Endothelial cell of umbilical vein (primary cell): ENCODE results near the gene EPHA4. TPM values are rescaled to one million over a fixed set of nuclear protein-coding genes. Genes with fewer than 3 reads are reported as not detected.

Experiments
- BruUV-seq: library from RNA; stranded (reverse); fragments of 400-500 nt; replicated peaks from 2 replicates; lab custom pipeline; 2021; lab: Mats Ljungman, UMichigan
- CTCF ChIA-PET: fragments of 300-600, 350-600 bp; sonication (Branson Sonifier 250); formaldehyde crosslinking; loops from one replicate; lab custom pipeline; 2021; ENCODE audit warnings: antibody characterized with exemption, inconsistent platforms; lab: Charles Lee
- POLR2A ChIA-PET: fragments of 300-600, 350-600 bp; sonication (Branson Sonifier 250); formaldehyde crosslinking; loops from one replicate; lab custom pipeline; 2021; ENCODE audit warnings: antibody characterized with exemption, inconsistent platforms; lab: Charles Lee
- DNase-seq: peaks from one replicate; pipeline ENCODE4 v3.0.0-alpha.2; 2011; ENCODE audit warnings: low read depth, low spot score
- FAIRE-seq: peaks from 2 replicates; lab custom pipeline; 2011; peaks lifted over from hg19 to GRCh38; lab: Jason Lieb, UNC
- H2AFZ ChIP-seq: 2 replicates; pipeline ENCODE4 v1.6.0; 2012; ENCODE audit warnings: low read depth, low read length, control low read depth, inconsistent platforms
- H3K27ac ChIP-seq: 2 replicates; pipeline ENCODE4 v1.5.1; 2011; ENCODE audit warnings: low read depth, mild to moderate bottlenecking, control low read depth, low read length, moderate library complexity; ENCODE audit not compliant: insufficient read depth
- H3K27me3 ChIP-seq, 2 experiments: 2 replicates each; pipeline versions ENCODE4 v1.6.0 to v1.6.1; 2011; ENCODE audit warnings: low read length in 2 of 2, mixed read lengths in 1 of 2; ENCODE audit not compliant: control insufficient read depth in 2 of 2, insufficient read depth in 2 of 2
- H3K36me3 ChIP-seq, 2 experiments: 2 replicates in 1 of 2; 3 replicates in 1 of 2; pipeline ENCODE4 v1.5.1; 2011; ENCODE audit warnings: low read length in 2 of 2, mild to moderate bottlenecking in 1 of 2, moderate library complexity in 1 of 2; ENCODE audit not compliant: control insufficient read depth in 2 of 2, insufficient read depth in 2 of 2; ENCODE audit errors: extremely low read depth in 1 of 2
- H3K4me1 ChIP-seq: 3 replicates; pipeline ENCODE4 v1.5.1; 2011; ENCODE audit warnings: mild to moderate bottlenecking, low read length; ENCODE audit not compliant: control insufficient read depth, insufficient read depth; ENCODE audit errors: extremely low read depth
- H3K4me2 ChIP-seq: 2 replicates; pipeline ENCODE4 v1.6.1; 2011; ENCODE audit warnings: low read length, control low read depth, mixed read lengths; ENCODE audit not compliant: insufficient read depth
- H3K4me3 ChIP-seq, 3 experiments: fragments of 200-600 bp in 1 of 3; sonication (generic), shearing (Covaris generic) in 1 of 3; replicated peaks in 1 of 3; 2 replicates each; pipeline ENCODE4 v1.5.1; 2011 to 2016; ENCODE audit warnings: control low read depth in 3 of 3, low read length in 3 of 3, mild to moderate bottlenecking in 2 of 3, inconsistent platforms in 1 of 3, low read depth in 1 of 3, moderate library complexity in 1 of 3; ENCODE audit not compliant: insufficient read depth in 1 of 3
- H3K79me2 ChIP-seq: 2 replicates; pipeline ENCODE4 v1.6.0; 2012; ENCODE audit warnings: low read length, inconsistent platforms; ENCODE audit not compliant: control insufficient read depth, insufficient read depth
- H3K9ac ChIP-seq: replicated peaks from 2 replicates; pipeline ENCODE3; 2011; ENCODE audit warnings: low read length, control low read depth; ENCODE audit not compliant: insufficient read depth; ENCODE audit errors: extremely low read depth
- H3K9me1 ChIP-seq: replicated peaks from 3 replicates; pipeline ENCODE4 v1.6.0; 2011; ENCODE audit warnings: mild to moderate bottlenecking, low read length; ENCODE audit not compliant: control insufficient read depth, insufficient read depth; ENCODE audit errors: extremely low read depth
- H3K9me3 ChIP-seq: replicated peaks from 2 replicates; pipeline ENCODE4 v1.5.1; 2012; ENCODE audit warnings: low read length, inconsistent platforms; ENCODE audit not compliant: control insufficient read depth, insufficient read depth
- H4K20me1 ChIP-seq: replicated peaks from 2 replicates; pipeline ENCODE3; 2011; ENCODE audit warnings: mild to moderate bottlenecking, low read length; ENCODE audit not compliant: control insufficient read depth, insufficient read depth; ENCODE audit errors: extremely low read depth
- EZH2 ChIP-seq: IDR thresholded peaks from 2 replicates; pipeline ENCODE4 v1.6.1; 2012; ENCODE audit warnings: borderline replicate concordance, low read depth, mild to moderate bottlenecking, moderate library complexity, low read length, inconsistent platforms; ENCODE audit not compliant: severe bottlenecking
- FOS ChIP-seq: IDR thresholded peaks from 2 replicates; pipeline ENCODE4 v1.6.1; 2011; ENCODE audit warnings: mild to moderate bottlenecking, low read length, moderate library complexity, borderline replicate concordance; ENCODE audit not compliant: insufficient read depth
- GATA2 ChIP-seq: IDR thresholded peaks from 2 replicates; pipeline ENCODE4 v1.7.0; 2011; ENCODE audit warnings: low read depth, mild to moderate bottlenecking, moderate library complexity, mixed read lengths, low read length; ENCODE audit not compliant: insufficient read length, insufficient read depth
- JUN ChIP-seq: IDR thresholded peaks from 2 replicates; pipeline ENCODE4 v1.6.1; 2011; ENCODE audit warnings: borderline replicate concordance, low read depth; ENCODE audit not compliant: insufficient read length, insufficient read depth
- MYC ChIP-seq: IDR thresholded peaks from one replicate; pipeline ENCODE4 v1.6.1; 2011; ENCODE audit warnings: mild to moderate bottlenecking, low read depth, low read length
- POLR2A ChIP-seq: IDR thresholded peaks from 2 replicates; pipeline ENCODE4 v1.6.1; 2012; ENCODE audit warnings: low read depth, mild to moderate bottlenecking, control low read depth, low read length
- POLR2AphosphoS5 ChIP-seq: IDR thresholded peaks from 2 replicates; pipeline ENCODE4 v1.6.1; 2012; ENCODE audit warnings: low read depth, mild to moderate bottlenecking, control low read depth, low read length, moderate library complexity; ENCODE audit not compliant: insufficient read depth
- dilution Hi-C: fragments of 300-500 bp; cut with MboI; formaldehyde crosslinking; loops from one replicate; pipeline ENCODE4 v1.15.0; 2019; ENCODE audit warnings: low sequenced_read_pairs; ENCODE audit not compliant: extremely low pct_ligation_motif_present
- intact Hi-C: fragments of 100-400 bp; cut with micrococcal nuclease; formaldehyde crosslinking; loops from one replicate; pipeline ENCODE4 v1.10.0; 2022
- polyA plus RNA-seq, 4 experiments: library from polyadenylated mRNA; depleted of rRNA in 3 of 4; stranded (reverse) in 3 of 4; unstranded in 1 of 4; fragments of >200 nt; gene quantifications; 2 replicates each; pipeline versions ENCODE4 v1.2.1 to v1.2.3, GENCODE V29; 2011 to 2012; ENCODE audit warnings: missing spikeins in 1 of 4
- total RNA-seq: library from RNA; stranded (reverse); gene quantifications from 2 replicates; pipeline ENCODE4 v1.2.3, GENCODE V29; 2021
- TF ChIP-seq, protein P1 (sequence below): IDR thresholded peaks from 2 replicates; pipeline ENCODE4 v1.6.1; 2011; ENCODE audit not compliant: insufficient read depth, insufficient read length
- TF ChIP-seq, protein P2 (sequence below), 2 donors: IDR thresholded peaks; 1 replicate in 1 of 2; 2 replicates in 1 of 2; pipeline ENCODE4 v1.5.1; 2011; ENCODE audit warnings: low read length in 2 of 2, mild to moderate bottlenecking in 2 of 2, moderate library complexity in 2 of 2, control low read depth in 1 of 2, inconsistent platforms in 1 of 2, low read depth in 1 of 2; ENCODE audit not compliant: insufficient read depth in 1 of 2; ENCODE audit errors: extremely low read depth in 1 of 2

The EPHA4 gene
- total and polyA plus RNA-seq, 2 donors (not counting 3 experiments of a cell fraction or from before 2014, with no cell fraction given): 11.9 to 19.8 TPM

DNA sequence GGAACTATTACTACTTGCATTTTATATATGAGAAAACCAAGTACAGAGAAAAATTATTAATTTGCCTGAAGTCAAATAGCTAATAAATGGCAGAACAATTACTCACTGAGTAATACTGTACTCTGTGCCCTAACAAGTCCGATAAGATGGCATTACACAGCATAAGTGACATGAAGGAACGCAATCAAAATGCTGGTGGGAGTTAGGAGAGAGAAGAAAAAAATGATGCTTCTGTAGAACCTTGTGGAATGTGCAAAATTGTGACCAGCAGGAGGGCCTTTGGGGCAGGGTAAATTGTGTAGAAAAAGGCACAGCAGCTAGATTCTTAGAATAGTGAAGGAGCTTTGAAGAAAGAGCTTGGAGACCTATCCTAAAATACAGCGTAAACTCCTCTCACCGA is 32.9 kb downstream of the EPHA4 start:
- CTCF ChIA-PET: interaction anchor here (1.4 kb wide), 1 partner anchor 858 kb away, joined by 3 read pairs; no protein-coding TSS in a partner anchor
- Histone ChIP-seq H2AFZ (no peak overlapping the region), H3K36me3 (no peaks in the 10 kb centered on the region), H3K27me3 (no peaks in the 10 kb centered on the region), H3K9me1 (no peaks in the 10 kb centered on the region), H3K79me2 (no peaks in the 10 kb centered on the region), H3K9ac (no peak overlapping the region), H3K9me3 (no peaks in the 10 kb centered on the region), H3K4me3 (no peak overlapping the region), H3K4me1 (no peaks in the 10 kb centered on the region), H3K4me2 (no peak overlapping the region), H3K27ac (no peak overlapping the region), H4K20me1 (no peaks in the 10 kb centered on the region)
- DNase-seq (no peak), FAIRE-seq (no peak)
- dilution Hi-C loops (no loop called here), intact Hi-C loops (no loop called here)
- no TSS peak for BruUV-seq
- POLR2A ChIA-PET: no interaction called here
- TF ChIP-seq MYC: no peak
- no peak for TF ChIP-seq EZH2
- TF ChIP-seq POLR2AphosphoS5: no peak
- TF ChIP-seq, protein P1, sequence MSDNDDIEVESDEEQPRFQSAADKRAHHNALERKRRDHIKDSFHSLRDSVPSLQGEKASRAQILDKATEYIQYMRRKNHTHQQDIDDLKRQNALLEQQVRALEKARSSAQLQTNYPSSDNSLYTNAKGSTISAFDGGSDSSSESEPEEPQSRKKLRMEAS: no peak
- no peak for TF ChIP-seq POLR2A
- TF ChIP-seq GATA2: no peak
- TF ChIP-seq, protein P2, sequence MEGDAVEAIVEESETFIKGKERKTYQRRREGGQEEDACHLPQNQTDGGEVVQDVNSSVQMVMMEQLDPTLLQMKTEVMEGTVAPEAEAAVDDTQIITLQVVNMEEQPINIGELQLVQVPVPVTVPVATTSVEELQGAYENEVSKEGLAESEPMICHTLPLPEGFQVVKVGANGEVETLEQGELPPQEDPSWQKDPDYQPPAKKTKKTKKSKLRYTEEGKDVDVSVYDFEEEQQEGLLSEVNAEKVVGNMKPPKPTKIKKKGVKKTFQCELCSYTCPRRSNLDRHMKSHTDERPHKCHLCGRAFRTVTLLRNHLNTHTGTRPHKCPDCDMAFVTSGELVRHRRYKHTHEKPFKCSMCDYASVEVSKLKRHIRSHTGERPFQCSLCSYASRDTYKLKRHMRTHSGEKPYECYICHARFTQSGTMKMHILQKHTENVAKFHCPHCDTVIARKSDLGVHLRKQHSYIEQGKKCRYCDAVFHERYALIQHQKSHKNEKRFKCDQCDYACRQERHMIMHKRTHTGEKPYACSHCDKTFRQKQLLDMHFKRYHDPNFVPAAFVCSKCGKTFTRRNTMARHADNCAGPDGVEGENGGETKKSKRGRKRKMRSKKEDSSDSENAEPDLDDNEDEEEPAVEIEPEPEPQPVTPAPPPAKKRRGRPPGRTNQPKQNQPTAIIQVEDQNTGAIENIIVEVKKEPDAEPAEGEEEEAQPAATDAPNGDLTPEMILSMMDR (IDR thresholded peaks at IDR 0.05; ENCODE audit: extremely low read depth in 1 of 2, insufficient read depth in 1 of 2, low read depth in 1 of 2, low read length in 2 of 2): no peak
- TF ChIP-seq FOS: no peak
- no peak for TF ChIP-seq JUN
